SK-N-SH treated with all-trans-retinoic acid at 6 μM for 48 hours (cell line): ENCODE measurements around the gene CACNA2D3.

Experiments
- PPARA ChIP-seq: fragments of 250-450 bp; sonication (Bioruptor Pico); IDR thresholded peaks from 2 replicates; pipeline ENCODE4 v1.5.0; 2020; ENCODE audit warnings: mild to moderate bottlenecking, borderline replicate concordance
- ZC3H10 ChIP-seq: fragments of 250-450 bp; sonication (Bioruptor Pico); IDR thresholded peaks from 2 replicates; pipeline ENCODE4 v1.5.1; 2021; ENCODE audit warnings: mild to moderate bottlenecking, moderate library complexity
- TF ChIP-seq, protein P1 (sequence below): fragments of 250-450 bp; sonication (Bioruptor Pico); IDR thresholded peaks from 2 replicates; pipeline ENCODE4 v1.5.0; 2020; ENCODE audit warnings: mild to moderate bottlenecking, moderate library complexity
- TF ChIP-seq, protein P2 (sequence below): fragments of 250-450 bp; sonication (Bioruptor Pico); IDR thresholded peaks from 2 replicates; pipeline ENCODE4 v1.8.0; 2021; ENCODE audit warnings: low read depth, mild to moderate bottlenecking, moderate library complexity, borderline replicate concordance
- TF ChIP-seq, protein P3 (sequence below): fragments of 250-450 bp; sonication (Bioruptor Pico); IDR thresholded peaks from 2 replicates; pipeline ENCODE4 v1.8.0; 2020; ENCODE audit warnings: mild to moderate bottlenecking, moderate library complexity, borderline replicate concordance

DNA sequence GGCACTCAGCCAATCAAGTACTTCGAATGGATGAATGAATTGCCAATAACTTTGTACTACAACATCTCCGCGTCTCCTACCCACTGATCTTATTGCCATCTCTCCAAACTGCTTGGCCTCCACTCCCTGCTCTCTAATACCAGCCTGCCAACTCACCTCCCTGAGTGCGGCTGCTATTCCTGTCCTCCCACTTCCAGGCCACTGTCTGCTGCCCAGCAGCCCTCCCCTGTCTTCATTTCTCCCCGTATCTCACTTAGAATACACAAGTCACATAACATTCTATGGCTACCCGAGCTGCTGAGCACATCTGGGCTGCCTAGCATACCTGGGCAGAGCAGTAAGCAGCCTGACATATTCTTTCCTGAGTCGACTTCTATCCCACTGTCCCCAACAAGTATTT is 955.4 kb downstream of the CACNA2D3 start:
- no peak for TF ChIP-seq ZC3H10 (CRISPR knock-in tag)
- TF ChIP-seq, protein P1, sequence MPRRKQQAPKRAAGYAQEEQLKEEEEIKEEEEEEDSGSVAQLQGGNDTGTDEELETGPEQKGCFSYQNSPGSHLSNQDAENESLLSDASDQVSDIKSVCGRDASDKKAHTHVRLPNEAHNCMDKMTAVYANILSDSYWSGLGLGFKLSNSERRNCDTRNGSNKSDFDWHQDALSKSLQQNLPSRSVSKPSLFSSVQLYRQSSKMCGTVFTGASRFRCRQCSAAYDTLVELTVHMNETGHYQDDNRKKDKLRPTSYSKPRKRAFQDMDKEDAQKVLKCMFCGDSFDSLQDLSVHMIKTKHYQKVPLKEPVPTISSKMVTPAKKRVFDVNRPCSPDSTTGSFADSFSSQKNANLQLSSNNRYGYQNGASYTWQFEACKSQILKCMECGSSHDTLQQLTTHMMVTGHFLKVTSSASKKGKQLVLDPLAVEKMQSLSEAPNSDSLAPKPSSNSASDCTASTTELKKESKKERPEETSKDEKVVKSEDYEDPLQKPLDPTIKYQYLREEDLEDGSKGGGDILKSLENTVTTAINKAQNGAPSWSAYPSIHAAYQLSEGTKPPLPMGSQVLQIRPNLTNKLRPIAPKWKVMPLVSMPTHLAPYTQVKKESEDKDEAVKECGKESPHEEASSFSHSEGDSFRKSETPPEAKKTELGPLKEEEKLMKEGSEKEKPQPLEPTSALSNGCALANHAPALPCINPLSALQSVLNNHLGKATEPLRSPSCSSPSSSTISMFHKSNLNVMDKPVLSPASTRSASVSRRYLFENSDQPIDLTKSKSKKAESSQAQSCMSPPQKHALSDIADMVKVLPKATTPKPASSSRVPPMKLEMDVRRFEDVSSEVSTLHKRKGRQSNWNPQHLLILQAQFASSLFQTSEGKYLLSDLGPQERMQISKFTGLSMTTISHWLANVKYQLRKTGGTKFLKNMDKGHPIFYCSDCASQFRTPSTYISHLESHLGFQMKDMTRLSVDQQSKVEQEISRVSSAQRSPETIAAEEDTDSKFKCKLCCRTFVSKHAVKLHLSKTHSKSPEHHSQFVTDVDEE (CRISPR knock-in tag) = no peak
- TF ChIP-seq, protein P2, sequence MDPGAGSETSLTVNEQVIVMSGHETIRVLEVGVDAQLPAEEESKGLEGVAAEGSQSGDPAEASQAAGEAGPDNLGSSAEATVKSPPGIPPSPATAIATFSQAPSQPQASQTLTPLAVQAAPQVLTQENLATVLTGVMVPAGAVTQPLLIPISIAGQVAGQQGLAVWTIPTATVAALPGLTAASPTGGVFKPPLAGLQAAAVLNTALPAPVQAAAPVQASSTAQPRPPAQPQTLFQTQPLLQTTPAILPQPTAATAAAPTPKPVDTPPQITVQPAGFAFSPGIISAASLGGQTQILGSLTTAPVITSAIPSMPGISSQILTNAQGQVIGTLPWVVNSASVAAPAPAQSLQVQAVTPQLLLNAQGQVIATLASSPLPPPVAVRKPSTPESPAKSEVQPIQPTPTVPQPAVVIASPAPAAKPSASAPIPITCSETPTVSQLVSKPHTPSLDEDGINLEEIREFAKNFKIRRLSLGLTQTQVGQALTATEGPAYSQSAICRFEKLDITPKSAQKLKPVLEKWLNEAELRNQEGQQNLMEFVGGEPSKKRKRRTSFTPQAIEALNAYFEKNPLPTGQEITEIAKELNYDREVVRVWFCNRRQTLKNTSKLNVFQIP (CRISPR knock-in tag) = no peak
- TF ChIP-seq PPARA (CRISPR knock-in tag) = no peak
- TF ChIP-seq, protein P3, sequence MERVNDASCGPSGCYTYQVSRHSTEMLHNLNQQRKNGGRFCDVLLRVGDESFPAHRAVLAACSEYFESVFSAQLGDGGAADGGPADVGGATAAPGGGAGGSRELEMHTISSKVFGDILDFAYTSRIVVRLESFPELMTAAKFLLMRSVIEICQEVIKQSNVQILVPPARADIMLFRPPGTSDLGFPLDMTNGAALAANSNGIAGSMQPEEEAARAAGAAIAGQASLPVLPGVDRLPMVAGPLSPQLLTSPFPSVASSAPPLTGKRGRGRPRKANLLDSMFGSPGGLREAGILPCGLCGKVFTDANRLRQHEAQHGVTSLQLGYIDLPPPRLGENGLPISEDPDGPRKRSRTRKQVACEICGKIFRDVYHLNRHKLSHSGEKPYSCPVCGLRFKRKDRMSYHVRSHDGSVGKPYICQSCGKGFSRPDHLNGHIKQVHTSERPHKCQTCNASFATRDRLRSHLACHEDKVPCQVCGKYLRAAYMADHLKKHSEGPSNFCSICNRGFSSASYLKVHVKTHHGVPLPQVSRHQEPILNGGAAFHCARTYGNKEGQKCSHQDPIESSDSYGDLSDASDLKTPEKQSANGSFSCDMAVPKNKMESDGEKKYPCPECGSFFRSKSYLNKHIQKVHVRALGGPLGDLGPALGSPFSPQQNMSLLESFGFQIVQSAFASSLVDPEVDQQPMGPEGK (CRISPR knock-in tag) = no peak
